ENCODE measurements around the gene DYNLT1. TPM values are rescaled to one million over a fixed set of nuclear protein-coding genes. Genes with fewer than 3 reads are reported as not detected.
"Not testable (repeated sequence)": the region's sequence is repeated elsewhere in the genome, so short reads cannot be mapped to it uniquely, and the experiment has no call there.

The DYNLT1 gene
- total RNA-seq, 1 donor from 2014 or later, result 89.9 TPM

DNA sequence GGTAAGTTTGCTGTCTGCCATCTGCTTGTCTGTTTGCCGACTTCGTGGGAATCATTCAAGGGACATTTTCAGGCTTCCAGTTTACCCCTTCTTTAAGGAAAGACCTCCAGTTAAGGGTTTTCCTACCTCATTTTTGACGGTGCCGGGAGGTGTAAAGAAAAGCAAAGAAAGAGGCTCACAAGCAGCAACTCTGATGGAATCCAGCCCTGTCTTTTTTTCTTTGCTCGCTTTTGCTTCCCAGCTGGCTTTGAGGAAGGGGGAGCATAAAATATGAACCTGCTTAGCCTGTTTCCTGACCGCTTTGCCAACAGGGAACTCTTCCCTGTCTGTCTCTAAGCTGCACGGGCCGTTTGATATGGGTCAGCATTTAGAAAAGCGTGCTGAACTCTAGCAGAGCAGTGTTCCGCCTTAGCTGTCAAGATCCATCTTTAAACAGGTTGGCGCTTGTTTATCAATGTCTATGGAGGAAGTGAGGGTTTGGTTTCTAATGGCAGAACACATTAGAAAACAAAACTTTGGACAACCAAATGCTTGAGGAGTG lies 19.2 kb upstream of the DYNLT1 start:
- DNase-seq (ENCODE audit: low read depth in 2 of 2), result peak in 1 of 2 donors; percentile 26

DNA sequence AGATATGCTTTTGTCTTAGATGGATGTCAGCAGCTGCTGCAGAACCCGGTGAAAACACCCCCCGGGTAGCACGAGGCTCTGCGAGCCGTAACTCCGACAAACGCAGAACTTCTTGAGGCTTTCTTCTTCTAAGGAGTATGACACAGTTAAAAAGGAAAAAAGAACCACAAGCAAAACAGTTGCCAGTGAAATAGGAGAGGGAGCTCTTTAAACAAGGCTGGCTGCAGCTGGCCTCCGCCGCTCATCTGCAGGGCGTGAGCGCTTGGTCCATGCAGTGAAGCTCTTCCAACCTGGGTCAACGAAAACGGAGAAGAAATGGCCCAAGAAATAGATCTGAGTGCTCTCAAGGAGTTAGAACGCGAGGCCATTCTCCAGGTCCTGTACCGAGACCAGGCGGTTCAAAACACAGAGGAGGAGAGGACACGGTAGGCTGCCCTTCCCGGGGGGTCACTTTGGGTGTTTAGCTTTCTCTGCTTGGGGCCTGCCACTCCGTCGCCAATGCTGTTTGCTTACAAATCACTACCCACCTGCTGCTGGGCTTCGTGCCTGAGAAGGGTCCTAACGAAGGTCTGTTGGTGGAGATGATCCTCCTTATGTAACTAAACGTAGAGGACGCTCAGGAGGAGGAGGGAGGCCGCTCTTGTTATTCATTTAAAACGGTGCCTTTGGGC lies 18.5 kb upstream of the DYNLT1 start:
- no peak for DNase-seq (ENCODE audit: low read depth in 2 of 2)

DNA sequence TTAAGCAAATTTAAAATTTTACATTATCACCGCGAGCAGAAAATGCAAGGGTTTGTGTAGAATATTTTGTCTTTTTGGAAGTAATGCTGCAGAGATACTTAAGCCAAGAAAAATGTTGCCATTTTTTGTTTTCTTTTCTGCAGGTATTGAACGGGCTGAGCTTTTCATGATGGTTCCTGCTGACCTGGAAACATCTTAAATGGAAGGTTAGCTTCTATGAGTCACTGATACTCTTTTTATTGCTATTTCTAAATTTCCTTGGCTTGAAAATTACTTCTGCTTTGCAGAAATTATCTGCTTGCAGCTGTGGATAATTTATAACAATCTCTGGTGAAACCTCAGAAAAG lies 18.0 kb upstream of the DYNLT1 start:
- no peak for DNase-seq (ENCODE audit: low read depth in 2 of 2)

DNA sequence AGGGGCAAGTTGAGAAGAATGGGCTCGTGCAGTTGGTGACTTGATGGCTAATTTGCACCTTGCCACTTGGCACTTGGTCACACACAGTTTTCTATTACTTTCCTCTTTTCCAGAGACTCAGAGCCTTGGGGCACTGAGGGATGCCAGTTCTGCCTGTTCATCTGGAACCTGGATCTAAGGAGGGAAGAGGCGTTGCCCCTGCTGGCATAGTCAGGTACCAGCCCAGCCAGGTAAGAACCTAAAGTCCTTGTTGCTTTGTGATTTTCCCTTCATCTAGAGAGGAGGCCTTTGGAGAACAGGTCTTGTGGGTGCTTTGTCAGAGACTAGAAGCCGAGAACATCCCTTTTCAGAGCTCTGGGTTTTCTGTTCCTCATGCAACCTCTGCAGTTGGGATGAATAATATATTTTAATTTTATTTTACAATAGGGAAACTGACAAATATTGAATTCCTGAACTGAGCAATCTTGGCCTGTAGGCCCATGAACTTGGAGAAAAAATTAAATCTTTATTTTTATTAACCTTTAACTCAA lies 16.7 kb upstream of the DYNLT1 start:
- no peak for DNase-seq (ENCODE audit: low read depth in 2 of 2)

DNA sequence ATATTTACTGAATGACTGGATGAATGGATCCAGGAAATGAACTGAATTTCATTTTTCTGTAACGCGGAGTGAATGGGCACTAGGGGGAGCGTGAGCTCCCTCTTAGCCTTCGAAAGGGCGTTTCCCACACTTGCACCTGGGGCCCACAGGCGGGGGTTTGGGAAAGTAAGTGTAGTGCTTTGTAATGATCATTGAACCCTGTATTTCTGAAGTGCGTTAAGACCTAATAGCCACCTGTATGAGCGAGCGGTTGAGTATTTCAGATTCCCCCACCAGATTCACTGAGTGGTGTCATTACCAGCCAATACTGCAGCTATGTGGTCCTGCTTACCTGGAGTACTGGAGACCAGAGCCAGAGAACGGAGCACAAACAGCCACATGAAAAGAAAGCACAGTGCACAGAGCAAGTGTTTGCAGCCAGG lies 15.8 kb upstream of the DYNLT1 start:
- peak; percentile 30 to 37 for DNase-seq (ENCODE audit: low read depth in 2 of 2)

DNA sequence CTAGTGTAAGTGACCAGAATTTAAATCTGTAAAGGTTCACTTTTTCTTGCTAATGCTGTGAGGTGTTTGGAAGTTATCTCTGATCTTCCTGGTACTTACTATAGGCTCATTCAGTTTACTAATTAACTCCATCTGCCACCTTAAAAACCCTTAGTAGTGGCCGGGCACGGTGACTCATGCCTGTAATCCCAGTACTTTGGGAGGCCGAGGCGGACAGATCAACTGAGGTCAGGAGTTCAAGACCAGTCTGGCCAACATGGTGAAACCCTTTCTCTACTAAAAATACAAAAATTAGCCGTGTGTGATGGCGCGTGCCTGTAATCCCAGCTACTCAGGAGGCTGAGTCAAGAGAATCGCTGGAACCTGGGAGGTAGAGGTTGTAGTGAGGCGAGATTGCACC lies 12.4 kb upstream of the DYNLT1 start:
- not testable (repeated sequence) for DNase-seq (ENCODE audit: low read depth in 2 of 2)

DNA sequence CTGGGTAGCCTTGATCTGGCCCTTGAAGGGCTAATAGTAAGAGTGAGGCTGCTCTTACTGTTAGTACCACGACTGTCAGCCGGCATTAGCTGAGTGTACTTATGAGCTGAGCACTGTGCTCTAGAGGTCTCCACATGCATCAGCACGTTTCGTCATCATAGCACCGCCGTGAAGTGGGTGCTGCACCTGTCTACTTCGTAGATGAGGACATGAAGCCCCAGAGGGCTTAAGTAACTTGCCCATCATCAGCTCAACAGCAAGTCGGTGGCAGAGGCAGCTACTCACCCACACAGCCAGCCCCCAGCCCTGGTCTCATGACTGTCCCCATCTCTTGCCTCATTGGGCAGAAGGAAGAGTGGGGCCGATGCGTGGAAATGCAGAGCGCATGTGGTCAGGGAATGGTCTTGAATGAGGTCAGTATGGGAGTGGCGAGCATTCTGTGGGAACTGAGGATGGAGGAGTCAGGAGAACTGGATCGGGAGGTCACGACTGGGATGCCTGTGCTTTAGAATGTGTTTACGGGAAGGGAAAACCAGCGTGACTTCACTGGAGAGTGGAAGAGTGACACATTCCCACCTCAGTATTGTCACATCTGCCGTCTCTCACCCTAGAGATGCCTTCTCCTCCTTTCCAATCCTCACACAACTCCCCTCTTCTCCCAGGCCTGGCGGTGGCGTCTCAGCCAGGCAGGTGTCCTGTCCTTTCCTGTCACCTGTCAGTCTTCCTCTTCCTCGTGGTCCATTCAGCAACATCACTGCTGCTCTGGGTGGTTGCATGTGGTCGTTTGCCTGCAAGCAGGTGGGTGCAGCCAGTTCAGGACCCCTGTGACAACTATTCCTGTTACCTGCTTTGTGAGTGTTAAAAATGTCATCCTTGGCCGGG lies 11.3 kb upstream of the DYNLT1 start:
- no peak for DNase-seq (ENCODE audit: low read depth in 2 of 2)

DNA sequence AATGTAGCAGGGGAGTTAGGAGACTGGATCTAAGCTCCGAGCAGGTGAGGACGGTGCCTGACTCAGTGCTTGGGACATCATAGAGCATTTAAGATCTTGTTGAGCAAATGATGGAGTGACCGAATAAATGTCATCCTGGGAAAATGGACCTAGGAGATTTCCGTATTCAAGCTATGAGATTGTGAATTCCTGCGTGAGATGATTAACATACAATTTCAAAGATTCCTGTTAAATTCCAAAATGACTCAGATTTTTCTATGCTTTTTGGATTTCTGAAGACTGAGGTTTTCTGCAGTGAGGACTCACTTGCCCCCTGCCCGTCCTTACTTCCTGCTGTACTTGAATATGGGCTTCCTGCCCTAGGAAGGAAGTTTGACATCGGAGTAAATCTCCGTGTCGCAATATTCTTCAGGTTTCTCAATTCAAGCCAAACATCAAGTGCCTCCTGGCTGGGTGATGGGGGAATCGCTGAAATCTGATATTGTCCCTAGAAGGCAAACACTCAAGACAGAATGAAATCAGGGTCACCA lies 10.5 kb upstream of the DYNLT1 start:
- DNase-seq (ENCODE audit: low read depth in 2 of 2), result peak in 1 of 2 donors; percentile 52

DNA sequence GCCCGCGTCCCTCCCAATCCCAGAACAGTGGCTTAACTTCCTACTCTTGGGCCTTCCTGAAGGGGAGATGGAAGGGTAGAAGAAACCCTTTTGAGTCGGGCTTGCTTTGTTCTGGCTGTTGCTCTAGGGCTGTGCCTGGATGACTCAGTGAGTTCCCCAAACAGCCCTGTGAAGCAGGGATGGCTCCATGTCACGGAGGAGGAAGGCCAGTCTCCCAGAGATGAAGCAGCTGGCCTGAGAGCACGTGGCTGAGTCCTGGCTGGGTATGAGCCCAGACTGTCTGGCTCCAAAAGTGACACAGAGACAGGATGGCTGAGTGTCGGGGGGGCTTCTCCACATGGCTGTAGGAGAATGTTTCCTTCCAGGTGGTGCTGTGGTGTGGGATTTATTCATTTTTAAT lies 10.0 kb upstream of the DYNLT1 start:
- DNase-seq (ENCODE audit: low read depth in 2 of 2), result peak; percentile 44 to 74

DNA sequence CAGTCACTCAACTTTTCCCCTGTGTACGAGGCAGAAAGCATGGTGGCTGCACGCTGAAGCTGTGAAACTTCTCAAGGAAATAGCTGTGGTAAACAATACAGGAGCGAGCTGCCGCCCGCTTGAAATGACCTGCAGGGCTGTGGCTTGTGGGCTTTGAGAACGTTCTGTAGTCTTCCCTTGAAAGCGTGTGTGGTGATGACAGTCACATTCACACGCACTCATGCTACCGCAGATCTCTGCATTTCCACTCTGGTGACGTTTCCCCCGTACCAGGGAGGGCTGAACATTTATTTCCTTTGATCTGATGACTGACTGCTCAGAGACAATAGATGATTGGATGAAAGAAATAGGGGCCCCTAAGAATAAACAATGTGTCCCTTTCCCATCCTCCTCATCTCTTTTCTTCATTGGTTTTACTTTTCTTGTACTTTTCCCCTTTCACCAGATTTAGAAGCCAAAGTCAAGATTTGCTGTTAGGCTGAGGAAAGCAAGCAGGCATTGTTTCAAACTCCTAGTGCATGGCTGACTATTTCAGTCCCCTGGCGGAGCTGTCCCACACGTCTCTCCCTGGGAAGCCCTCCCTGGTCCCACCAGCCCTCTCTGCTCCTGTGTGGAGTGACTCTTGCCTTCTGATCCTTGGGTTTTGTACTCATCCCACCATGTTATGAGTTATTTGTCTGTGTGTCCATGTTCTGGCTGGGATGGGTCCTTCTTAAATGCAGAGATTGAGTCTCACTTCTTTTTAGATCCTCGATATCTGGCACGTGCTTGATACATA lies 9.2 kb upstream of the DYNLT1 start:
- DNase-seq (ENCODE audit: low read depth in 2 of 2), result peak; percentile 36 to 78

DNA sequence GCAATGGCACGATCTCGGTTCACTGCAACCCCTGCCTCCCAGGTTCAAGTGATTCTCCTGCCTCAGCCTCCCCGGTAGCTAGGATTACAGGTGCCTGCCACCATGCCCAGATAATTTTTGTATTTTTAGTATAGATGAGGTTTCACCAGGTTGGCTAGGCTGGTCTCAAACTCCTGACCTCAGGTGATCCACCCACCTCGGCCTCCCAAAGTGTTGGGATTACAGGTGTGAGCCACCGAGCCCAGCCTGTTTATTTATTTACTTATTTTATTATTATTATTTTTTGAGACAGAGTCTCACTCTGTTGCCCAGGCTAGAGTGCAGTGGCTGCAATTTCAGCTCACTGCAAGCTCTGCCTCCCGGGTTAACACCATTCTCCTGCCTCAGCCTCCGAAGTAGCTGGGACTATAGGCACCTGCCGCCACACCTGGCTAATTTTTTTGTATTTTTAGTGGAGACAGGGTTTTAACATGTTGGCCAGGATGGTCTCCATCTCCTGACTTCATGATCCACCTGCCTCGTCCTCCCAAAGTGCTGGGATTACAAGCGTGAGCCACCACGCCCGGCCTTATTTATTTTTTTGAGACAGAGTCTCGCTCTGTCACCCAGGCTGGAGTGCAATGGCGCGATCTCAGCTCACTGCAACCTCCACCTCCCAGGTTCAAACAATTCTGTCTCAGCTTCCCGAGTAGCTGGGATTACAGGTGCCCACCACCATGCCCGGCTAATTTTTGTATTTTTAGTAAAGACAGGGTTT lies 7.6 kb upstream of the DYNLT1 start:
- not testable (repeated sequence) for DNase-seq (ENCODE audit: low read depth in 2 of 2)

DNA sequence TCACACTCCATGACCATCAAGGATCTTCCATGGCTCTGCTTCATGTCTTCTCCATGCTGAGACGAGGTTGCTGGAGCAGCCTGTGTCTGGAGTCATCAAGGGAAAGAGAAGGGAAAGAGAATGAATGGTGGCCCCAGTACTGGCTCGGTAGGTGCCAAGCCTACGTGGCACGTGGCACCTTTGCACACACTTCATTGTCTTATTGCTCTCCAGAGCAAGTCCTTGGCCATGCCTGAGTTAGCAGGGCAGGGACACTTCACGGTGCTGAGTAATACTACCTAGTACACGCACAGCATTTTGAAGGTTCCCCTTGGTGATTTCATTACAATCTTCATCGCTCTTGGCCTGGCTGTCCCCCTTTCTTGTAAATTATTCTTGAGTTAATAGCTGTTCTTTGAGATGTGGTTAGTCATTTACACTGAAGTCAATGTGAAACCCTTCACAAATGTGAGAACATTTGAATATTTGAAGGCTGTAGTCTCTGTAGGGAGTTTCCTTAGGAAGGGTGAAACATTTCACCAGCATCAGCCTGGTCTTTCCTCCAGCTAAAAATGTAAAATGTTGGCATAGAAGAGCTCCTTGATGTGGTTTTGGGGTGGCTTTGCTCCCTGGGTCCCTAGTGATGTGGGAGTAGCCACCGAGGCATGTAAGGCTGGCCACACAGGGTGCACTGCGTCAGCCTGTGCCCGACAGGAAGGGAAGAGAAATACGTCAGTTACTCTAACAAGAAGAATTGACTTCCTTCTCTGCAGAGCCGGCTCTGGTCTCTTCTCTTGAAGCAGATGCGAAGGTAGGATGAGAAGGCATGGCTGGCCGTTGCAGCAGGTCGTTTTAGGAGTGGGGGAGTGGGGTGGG lies 5.0 kb upstream of the DYNLT1 start, which contains the start of gene SYTL3:
SYTL3 (plus strand) TSS at position 766 of the 855 bp plus-strand sequence. CDS start 13,215 bp downstream, outside the sequence.
- DNase-seq (ENCODE audit: low read depth in 2 of 2), result peak in 1 of 2 donors; percentile 84

DNA sequence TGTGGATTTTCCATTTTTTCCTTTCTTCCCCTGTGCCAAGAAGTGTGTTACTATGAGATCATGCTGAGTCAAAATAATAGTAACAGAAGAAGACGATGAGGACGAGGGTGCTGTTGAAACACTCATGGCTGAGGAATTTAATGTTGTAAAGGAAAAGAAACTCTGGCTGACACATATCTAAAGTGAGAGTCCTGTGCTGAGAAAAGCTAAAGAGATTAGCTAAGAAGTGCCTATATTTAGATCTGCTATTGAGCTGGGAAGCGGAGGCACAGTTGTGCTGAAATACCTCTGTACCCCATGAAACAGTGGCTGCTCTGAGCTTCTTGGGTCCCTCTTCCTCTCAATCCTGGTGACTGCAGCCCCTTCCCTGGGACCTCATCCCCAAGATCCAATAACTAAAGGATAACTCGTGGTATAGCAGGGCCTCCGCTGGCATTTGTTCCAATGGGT lies 4.2 kb upstream of the DYNLT1 start:
- DNase-seq (ENCODE audit: low read depth in 2 of 2), result peak in 1 of 2 donors; percentile 82

DNA sequence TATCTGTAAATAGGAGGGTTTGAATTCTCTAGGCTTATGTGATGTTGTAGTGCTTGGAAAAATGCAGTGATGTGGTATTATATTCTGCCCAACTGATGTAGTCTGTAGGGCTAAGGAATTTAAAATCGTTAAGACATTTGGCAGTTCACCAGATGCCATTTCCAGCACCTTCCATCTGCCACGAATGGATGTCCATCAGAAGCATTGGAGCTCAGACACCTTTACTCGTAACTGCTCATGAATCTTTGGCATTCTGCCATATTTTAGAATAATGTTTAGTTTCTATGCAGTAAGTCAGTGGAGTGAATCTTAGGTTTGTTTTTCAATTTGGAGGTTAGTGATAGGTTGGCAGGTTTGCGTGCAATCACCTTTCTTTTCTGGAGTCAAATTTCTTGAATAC lies 3.0 kb upstream of the DYNLT1 start:
- DNase-seq (ENCODE audit: low read depth in 2 of 2), result no peak

DNA sequence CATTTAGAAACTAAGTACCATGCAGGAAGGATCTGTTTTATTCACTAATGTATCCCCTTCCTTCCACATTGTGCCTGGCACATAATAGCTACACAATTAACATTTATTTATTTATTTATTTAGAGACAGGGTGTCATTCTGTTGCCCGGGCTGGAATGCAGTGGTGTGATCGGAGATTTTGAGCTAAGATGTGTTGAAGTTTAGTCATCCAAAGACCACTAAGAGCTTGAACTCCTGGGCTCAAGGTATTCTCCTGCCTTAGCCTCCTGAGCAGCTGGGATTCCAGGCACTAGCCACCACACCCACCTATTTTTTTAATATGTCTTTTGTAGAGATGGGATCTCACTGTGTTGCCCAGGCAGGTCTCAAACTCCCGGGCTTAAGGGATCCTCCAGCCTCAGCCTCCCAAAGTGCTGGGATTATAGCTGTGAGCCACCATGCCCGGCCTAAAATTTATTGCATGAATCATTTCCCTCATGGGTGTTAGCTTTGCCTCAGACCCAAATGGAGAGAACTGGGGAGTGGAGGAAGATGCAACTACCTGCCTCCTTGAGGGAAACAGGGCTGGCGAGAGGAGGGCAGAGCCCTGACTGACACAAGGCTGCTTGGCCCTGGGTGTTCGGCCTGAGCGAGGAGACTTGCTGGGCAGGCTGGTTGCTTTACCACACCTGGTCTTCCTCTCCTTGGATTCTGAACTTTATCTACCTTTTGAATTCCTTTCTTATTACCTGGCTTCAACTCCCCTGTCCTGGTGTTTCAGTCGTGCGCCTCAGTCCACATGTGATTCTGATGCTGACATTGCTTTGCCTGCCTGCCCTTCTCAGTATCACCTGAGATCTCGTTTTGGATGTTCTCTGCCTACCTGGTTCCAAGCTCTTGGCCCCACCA lies 1.7 kb upstream of the DYNLT1 start:
- DNase-seq (ENCODE audit: low read depth in 2 of 2), result no peak

DNA sequence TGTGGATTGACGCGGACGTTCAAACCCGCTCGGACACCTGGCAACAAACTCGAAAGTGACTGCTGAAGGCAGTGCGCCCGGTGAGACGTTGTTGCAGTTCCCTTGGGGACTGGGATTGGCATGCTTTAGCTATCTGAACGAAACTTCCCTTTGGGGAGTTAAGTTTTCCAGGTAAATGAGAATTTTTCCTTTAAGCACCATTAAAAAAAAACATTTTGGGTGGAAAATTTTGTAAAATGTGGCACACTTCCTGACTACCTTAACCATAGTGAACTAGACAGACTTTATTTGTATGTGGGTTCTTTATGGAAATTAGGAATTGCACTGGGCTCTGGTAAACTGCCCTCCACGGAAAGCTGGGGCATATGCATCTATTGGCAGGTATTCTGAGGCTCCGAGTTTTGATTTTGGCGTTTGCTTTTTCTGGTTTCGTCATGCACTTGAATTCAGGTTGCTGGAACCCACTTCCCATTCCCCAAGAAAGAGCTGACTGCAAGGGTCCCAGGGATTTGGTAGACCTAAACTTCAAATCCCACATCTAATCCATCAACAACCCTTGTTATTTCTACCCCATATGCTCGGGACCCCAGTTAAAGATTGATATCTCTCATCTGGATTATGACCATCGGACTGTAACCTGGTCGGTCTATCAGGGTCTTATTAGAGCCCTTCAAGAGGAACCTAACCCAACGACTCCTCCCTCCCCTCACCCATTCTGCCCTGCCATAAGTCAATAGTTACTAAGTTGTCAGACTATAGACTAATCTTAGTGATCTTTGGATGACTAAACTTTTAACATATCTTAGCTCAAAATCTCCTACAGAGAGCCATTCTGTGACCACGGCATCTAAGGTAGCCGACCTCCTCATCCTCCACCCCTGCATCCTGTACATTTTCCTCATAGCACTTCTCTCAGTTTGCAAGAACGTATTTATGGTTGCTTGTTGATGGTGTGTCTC lies 800 bp upstream of the DYNLT1 start:
- no peak for DNase-seq (ENCODE audit: low read depth in 2 of 2)

DNA sequence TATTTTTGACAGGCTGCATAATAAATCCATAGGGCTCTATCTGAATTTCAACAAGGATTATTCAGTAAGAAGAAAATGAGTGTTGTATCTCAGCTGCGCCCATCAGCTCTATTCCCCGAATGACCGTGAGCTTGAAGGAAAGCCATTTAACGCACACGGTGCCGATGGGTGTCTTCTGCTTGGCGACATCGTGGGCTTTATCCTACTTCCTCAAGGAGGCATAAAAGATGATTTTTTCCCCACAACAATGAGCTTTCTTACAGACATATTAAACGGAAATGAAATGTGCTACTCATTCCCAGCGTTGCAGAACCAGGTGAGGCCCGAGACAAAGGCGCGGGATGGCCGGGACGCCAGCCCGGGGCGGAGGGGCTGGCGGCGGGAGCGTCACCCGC lies 710 bp downstream of the DYNLT1 start:
- peak in 1 of 2 donors; percentile 29 for DNase-seq (ENCODE audit: low read depth in 2 of 2)

Measured in lung microvascular endothelial cell (primary cell).